GM12878 (cell line): Measurements from ENCODE around the gene TMPRSS2. TPM values are rescaled to one million over a fixed set of nuclear protein-coding genes. Genes with fewer than 3 reads are reported as not detected.

Source experiments
- ASH2L ChIP-seq: fragments of 300-600, 200-600 bp; sonication (generic); IDR thresholded peaks from 2 replicates; pipeline ENCODE4 v1.6.1; 2017; ENCODE audit warnings: low read depth, mild to moderate bottlenecking, borderline replicate concordance
- BACH1 ChIP-seq: fragments of 450-650 bp; IDR thresholded peaks from 2 replicates; pipeline ENCODE4 v1.6.1; 2017; ENCODE audit warnings: mild to moderate bottlenecking, borderline replicate concordance
- CBX3 ChIP-seq: fragments of 200-600 bp; sonication (generic); IDR thresholded peaks from 2 replicates; pipeline ENCODE4 v1.6.1; 2016; ENCODE audit warnings: low read depth, borderline replicate concordance
- CREB1 ChIP-seq: IDR thresholded peaks from 2 replicates; pipeline ENCODE4 v1.6.1; 2012; ENCODE audit warnings: low read depth, mild to moderate bottlenecking, inconsistent platforms
- DPF2 ChIP-seq: fragments of 450-650 bp; IDR thresholded peaks from 2 replicates; pipeline ENCODE4 v1.6.1; 2017; ENCODE audit warnings: mild to moderate bottlenecking
- E2F4 ChIP-seq: IDR thresholded peaks from 2 replicates; pipeline ENCODE4 v1.6.1; 2012; ENCODE audit warnings: low read depth, low read length, improper control_type of control experiment
- EED ChIP-seq: sonication (generic); IDR thresholded peaks from 2 replicates; pipeline ENCODE4 v1.6.1; 2016; ENCODE audit warnings: antibody characterized with exemption, low read depth
- EZH2 ChIP-seq: IDR thresholded peaks from 2 replicates; pipeline ENCODE4 v1.6.1; 2012; ENCODE audit warnings: low read depth, mild to moderate bottlenecking, control low read depth, inconsistent platforms, low read length, borderline replicate concordance; ENCODE audit not compliant: control insufficient read depth
- FOS ChIP-seq: IDR thresholded peaks from 3 replicates; pipeline ENCODE4 v1.6.1; 2011; ENCODE audit warnings: borderline replicate concordance; ENCODE audit not compliant: insufficient read length; ENCODE audit errors: extremely low read depth
- FOXK2 ChIP-seq: fragments of 450-650 bp; IDR thresholded peaks from 2 replicates; pipeline ENCODE4 v1.6.1; 2017; ENCODE audit warnings: mild to moderate bottlenecking, moderate library complexity
- HCFC1 ChIP-seq: fragments of 150-350 bp; IDR thresholded peaks from 2 replicates; pipeline ENCODE4 v1.6.1; 2014; ENCODE audit warnings: low read length
- HSF1 ChIP-seq: fragments of 150-350 bp; IDR thresholded peaks from 2 replicates; pipeline ENCODE4 v1.6.1; 2014; ENCODE audit warnings: mild to moderate bottlenecking, low read depth, low read length
- IRF5 ChIP-seq: fragments of 450-650 bp; IDR thresholded peaks from 2 replicates; pipeline ENCODE4 v1.6.1; 2017; ENCODE audit warnings: borderline replicate concordance
- JUND ChIP-seq: IDR thresholded peaks from 2 replicates; pipeline ENCODE4 v1.6.1; 2012; ENCODE audit warnings: low read depth, mild to moderate bottlenecking, low read length, improper control_type of control experiment, moderate library complexity
- MEF2A ChIP-seq: IDR thresholded peaks from 2 replicates; pipeline ENCODE4 v1.6.1; 2011; ENCODE audit warnings: low read depth, mild to moderate bottlenecking, low read length, moderate library complexity; ENCODE audit not compliant: insufficient read depth
- NFXL1 ChIP-seq: fragments of 450-650 bp; IDR thresholded peaks from 2 replicates; pipeline ENCODE4 v1.6.1; 2017; ENCODE audit warnings: antibody characterized with exemption, mild to moderate bottlenecking, borderline replicate concordance
- PKNOX1 ChIP-seq: fragments of 450-650 bp; IDR thresholded peaks from 2 replicates; pipeline ENCODE4 v1.6.1; 2016; ENCODE audit warnings: mild to moderate bottlenecking
- POLR2A ChIP-seq: IDR thresholded peaks from 2 replicates; pipeline ENCODE4 v1.6.1; 2011; ENCODE audit warnings: low read depth, mild to moderate bottlenecking, low read length
- POLR2AphosphoS2 ChIP-seq: IDR thresholded peaks from 2 replicates; pipeline ENCODE4 v1.6.1; 2011; ENCODE audit warnings: low read depth, mild to moderate bottlenecking, low read length, improper control_type of control experiment, moderate library complexity
- POLR2AphosphoS5 ChIP-seq: IDR thresholded peaks from 2 replicates; pipeline ENCODE4 v1.6.1; 2011; ENCODE audit warnings: mild to moderate bottlenecking, low read length, inconsistent platforms
- SIX5 ChIP-seq: IDR thresholded peaks from 2 replicates; pipeline ENCODE4 v1.6.1; 2011; ENCODE audit warnings: mild to moderate bottlenecking, low read depth, low read length, moderate library complexity; ENCODE audit not compliant: severe bottlenecking
- SP1 ChIP-seq: IDR thresholded peaks from one replicate; pipeline ENCODE4 v1.6.1; 2011; ENCODE audit warnings: low read depth, low read length
- SREBF1 ChIP-seq: IDR thresholded peaks from 2 replicates; pipeline ENCODE4 v1.6.1; 2012; ENCODE audit warnings: mild to moderate bottlenecking, low read length
- TAF1 ChIP-seq: IDR thresholded peaks from 2 replicates; pipeline ENCODE4 v1.6.1; 2011; ENCODE audit warnings: mild to moderate bottlenecking, low read depth, low read length, borderline replicate concordance
- TCF3 ChIP-seq: IDR thresholded peaks from 2 replicates; pipeline ENCODE4 v1.6.1; 2012; ENCODE audit warnings: low read depth, mild to moderate bottlenecking, low read length, borderline replicate concordance; ENCODE audit not compliant: insufficient read depth
- YY1 ChIP-seq: IDR thresholded peaks from 2 replicates; pipeline ENCODE4 v1.6.1; 2011; ENCODE audit warnings: low read depth, mild to moderate bottlenecking, low read length
- ZBED1 ChIP-seq: IDR thresholded peaks from 2 replicates; pipeline ENCODE4 v1.6.1; 2016; ENCODE audit warnings: borderline replicate concordance
- ZZZ3 ChIP-seq: IDR thresholded peaks from 2 replicates; pipeline ENCODE4 v1.6.1; 2011; ENCODE audit warnings: low read depth; ENCODE audit not compliant: control insufficient read depth, insufficient read length
- polyA plus RNA-seq, 11 experiments: library from polyadenylated mRNA; depleted of rRNA in 4 of 11; unstranded in 6 of 11; stranded (reverse) in 5 of 11; fragments of >200 nt; fragmentation: Nextera tagmentation in 4 of 11; fragmentation: Illumina TruSeq in 1 of 11; extraction: Ambion mirVana in 4 of 11; extraction: Trizol in 1 of 11; gene quantifications; 1 replicate in 1 of 11; 2 replicates in 10 of 11; pipeline versions ENCODE4 v1.2.1 to v1.2.3, GENCODE V29; 2011 to 2016; ENCODE audit warnings: inconsistent platforms in 2 of 11, missing spikeins in 2 of 11, low read depth in 1 of 11
- total RNA-seq, 4 experiments: library from RNA; depleted of rRNA in 3 of 4; stranded (reverse); fragments of >200 nt in 3 of 4; fragmentation: Illumina TruSeq in 1 of 4; extraction: Trizol in 1 of 4; gene quantifications; 2 replicates each; pipeline versions ENCODE4 v1.2.1 to v1.2.3, GENCODE V29; 2013 to 2021

TMPRSS2 gene
- total and polyA plus RNA-seq, 10 of the 15 experiments (the other 5 are each of a cell fraction or from before 2014, with no cell fraction given) = 0.19 to 0.26 TPM; not detected in 8

- TF ChIP-seq TCF3 = peak; percentile 90
- peak; percentile 57; the same call in 1 of the 2 replicates for TF ChIP-seq DPF2
- peak; percentile 29; the same call in 1 of the 2 replicates for TF ChIP-seq EED
- TF ChIP-seq ZBED1 = no peak
- TF ChIP-seq FOS = no peak
- TF ChIP-seq SIX5 = no peak
- TF ChIP-seq NFXL1 = no peak
- TF ChIP-seq TAF1 = peak; percentile 100
- no peak for TF ChIP-seq SP1
- TF ChIP-seq PKNOX1 = no peak
- peak; percentile 70; the same call in 1 of the 2 replicates for TF ChIP-seq YY1
- 0 out of 2 replicates have a peak, but pooled peaks have one; percentile 31 for TF ChIP-seq CREB1
- peak; percentile 57; the same call in 1 of the 2 replicates for TF ChIP-seq BACH1
- no peak for TF ChIP-seq ASH2L
- no peak for TF ChIP-seq JUND
- peak; percentile 93 for TF ChIP-seq POLR2AphosphoS2
- TF ChIP-seq EZH2 = no peak
- no peak for TF ChIP-seq FOXK2
- no peak for TF ChIP-seq HSF1
- TF ChIP-seq HCFC1 = no peak; the same call in 1 of the 2 replicates
- no peak for TF ChIP-seq CBX3
- peak; percentile 93 for TF ChIP-seq POLR2A
- TF ChIP-seq POLR2AphosphoS5 = peak; percentile 99
- no peak for TF ChIP-seq SREBF1
- TF ChIP-seq MEF2A = 0 out of 2 replicates have a peak, but pooled peaks have one; percentile 9
- no peak for TF ChIP-seq ZZZ3
- TF ChIP-seq E2F4 = no peak
- peak; percentile 58; the same call in 1 of the 2 replicates for TF ChIP-seq IRF5
These were observed 81.8 kb downstream of the TMPRSS2 start, which contains the start of gene MX1 (continued) for GRCh38 chr21:41425954-41426675.
